Brain microvascular endothelial cell (primary cell): Measurements from ENCODE around the gene SKOR2.
"Not testable (repeated sequence)": the region's sequence is repeated elsewhere in the genome, so short reads cannot be mapped to it uniquely, and the experiment has no call there.

ENCODE experiments used
- DNase-seq: peaks from one replicate; pipeline ENCODE4 v3.0.0-alpha.2; 2020
- H3K27ac ChIP-seq: fragments of 250-450 bp; sonication (Bioruptor Pico); 2 replicates; pipeline ENCODE4 v1.5.1; 2020; ENCODE audit warnings: mild to moderate bottlenecking, moderate library complexity
- H3K27me3 ChIP-seq: fragments of 250-450 bp; sonication (Bioruptor Pico); replicated peaks from 2 replicates; pipeline ENCODE4 v1.5.1; 2020; ENCODE audit warnings: mild to moderate bottlenecking
- H3K36me3 ChIP-seq: fragments of 250-450 bp; sonication (Bioruptor Pico); replicated peaks from 2 replicates; pipeline ENCODE4 v1.5.1; 2020; ENCODE audit warnings: mild to moderate bottlenecking
- H3K4me3 ChIP-seq: 2 replicates; pipeline ENCODE4 v1.5.1; 2011; ENCODE audit warnings: low read depth, mild to moderate bottlenecking, control low read depth, low read length, moderate library complexity
- CTCF ChIP-seq: IDR thresholded peaks from 2 replicates; pipeline ENCODE4 v1.5.1; 2011; ENCODE audit warnings: low read depth, mild to moderate bottlenecking, moderate library complexity, low read length, control low read depth, inconsistent platforms; ENCODE audit errors: missing control alignments
- in situ Hi-C: cut with HindIII; loops from 2 replicates; pipeline ENCODE4 v1.10.0; 2017; ENCODE audit warnings: low sequenced_read_pairs, low pct_ligation_motif_present

SKOR2 gene

GRCh38 chr18:47215554-47216138 lies 35.8 kb downstream of the SKOR2 start:
- Histone ChIP-seq H3K27me3 (peaks cover 6% of the 10 kb centered on the region), H3K4me3 (no peak overlapping the region), H3K36me3 (no peaks in the 10 kb centered on the region), H3K27ac (no peak overlapping the region)
- TF ChIP-seq CTCF: peak; percentile 71
- in situ Hi-C loops: no loop called here
- DNase-seq: peak; percentile 49

- H3K27ac ChIP-seq: no peak overlapping the region
- peaks cover 2% of the 10 kb centered on the region for H3K27me3 ChIP-seq
- no peaks in the 10 kb centered on the region for H3K36me3 ChIP-seq
- DNase-seq: no peak
- in situ Hi-C loops: no loop called here
- no peak for TF ChIP-seq CTCF
- H3K4me3 ChIP-seq: no peak overlapping the region
Measured at GRCh38 chr18:47209171-47209570, 42.3 kb downstream of the SKOR2 start.

GRCh38 chr18:47206945-47207637 lies 44.4 kb downstream of the SKOR2 start:
- in situ Hi-C loops: no loop called here
- no peak overlapping the region for H3K4me3 ChIP-seq
- H3K27ac ChIP-seq: no peak overlapping the region
- no peak for TF ChIP-seq CTCF
- no peaks in the 10 kb centered on the region for H3K36me3 ChIP-seq
- no peak for DNase-seq
- peaks cover 2% of the 10 kb centered on the region for H3K27me3 ChIP-seq

- peak; percentile 41 for DNase-seq
- no peaks in the 10 kb centered on the region for H3K36me3 ChIP-seq
- H3K27me3 ChIP-seq: no peaks in the 10 kb centered on the region
- TF ChIP-seq CTCF: peak; percentile 86
- in situ Hi-C loops: no loop called here
- no peak overlapping the region for H3K4me3 ChIP-seq
- no peak overlapping the region for H3K27ac ChIP-seq
Measured at GRCh38 chr18:47204908-47205522, 46.4 kb downstream of the SKOR2 start.

GRCh38 chr18:47203626-47204464 lies 47.6 kb downstream of the SKOR2 start:
- Histone ChIP-seq H3K4me3 (no peak overlapping the region), H3K27ac (no peak overlapping the region), H3K36me3 (no peaks in the 10 kb centered on the region), H3K27me3 (no peaks in the 10 kb centered on the region)
- TF ChIP-seq CTCF: no peak
- no peak for DNase-seq
- in situ Hi-C loops: no loop called here

GRCh38 chr18:47195961-47196360 lies 55.5 kb downstream of the SKOR2 start:
- H3K36me3 ChIP-seq, H3K27me3 ChIP-seq, H3K4me3 ChIP-seq, H3K27ac ChIP-seq, DNase-seq, in situ Hi-C loops: not testable (repeated sequence)
